Peyer's patch (tissue), 4 donors: ENCODE data around the gene FCMR.

Source experiments
- POLR2A ChIP-seq, 2 donors: fragments of 450-650 bp; IDR thresholded peaks; one replicate each; pipeline ENCODE4 v1.5.1; 2017; ENCODE audit warnings: antibody characterized with exemption in 2 of 2, mild to moderate bottlenecking in 2 of 2, moderate library complexity in 2 of 2
- TF ChIP-seq, protein P1 (sequence below), 6 experiments: fragments of 450-650 bp in 4 of 6; fragments of 200-600 bp in 2 of 6; sonication (generic) in 1 of 6; IDR thresholded peaks; one replicate each; pipeline ENCODE4 v1.5.1; 2017 to 2019; ENCODE audit warnings: antibody characterized with exemption in 6 of 6, mild to moderate bottlenecking in 3 of 6, moderate library complexity in 1 of 6

DNA sequence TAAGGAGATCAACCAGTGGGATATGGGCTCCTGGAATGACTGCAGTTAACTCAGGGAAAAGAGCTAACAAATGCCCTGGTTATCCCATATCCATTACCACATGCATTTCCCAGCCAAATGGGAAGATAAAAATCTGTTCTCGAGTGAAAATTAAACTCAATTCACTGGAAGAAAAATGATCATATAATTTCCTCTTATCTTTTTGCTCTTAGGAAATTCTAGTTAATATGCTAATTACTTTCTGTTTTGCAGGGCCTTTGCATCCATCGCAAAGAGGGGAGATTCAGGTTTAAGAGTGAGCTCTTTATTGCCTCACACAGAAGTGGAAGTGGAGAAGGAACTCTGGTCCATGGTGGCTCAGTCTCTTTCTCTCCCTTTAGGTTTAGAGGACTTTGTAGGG lies 28.4 kb downstream of the FCMR start:
- TF ChIP-seq POLR2A (IDR thresholded peaks at IDR 0.05): no peak
- TF ChIP-seq, protein P1, sequence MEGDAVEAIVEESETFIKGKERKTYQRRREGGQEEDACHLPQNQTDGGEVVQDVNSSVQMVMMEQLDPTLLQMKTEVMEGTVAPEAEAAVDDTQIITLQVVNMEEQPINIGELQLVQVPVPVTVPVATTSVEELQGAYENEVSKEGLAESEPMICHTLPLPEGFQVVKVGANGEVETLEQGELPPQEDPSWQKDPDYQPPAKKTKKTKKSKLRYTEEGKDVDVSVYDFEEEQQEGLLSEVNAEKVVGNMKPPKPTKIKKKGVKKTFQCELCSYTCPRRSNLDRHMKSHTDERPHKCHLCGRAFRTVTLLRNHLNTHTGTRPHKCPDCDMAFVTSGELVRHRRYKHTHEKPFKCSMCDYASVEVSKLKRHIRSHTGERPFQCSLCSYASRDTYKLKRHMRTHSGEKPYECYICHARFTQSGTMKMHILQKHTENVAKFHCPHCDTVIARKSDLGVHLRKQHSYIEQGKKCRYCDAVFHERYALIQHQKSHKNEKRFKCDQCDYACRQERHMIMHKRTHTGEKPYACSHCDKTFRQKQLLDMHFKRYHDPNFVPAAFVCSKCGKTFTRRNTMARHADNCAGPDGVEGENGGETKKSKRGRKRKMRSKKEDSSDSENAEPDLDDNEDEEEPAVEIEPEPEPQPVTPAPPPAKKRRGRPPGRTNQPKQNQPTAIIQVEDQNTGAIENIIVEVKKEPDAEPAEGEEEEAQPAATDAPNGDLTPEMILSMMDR (IDR thresholded peaks at IDR 0.05): no peak
